HepG2 (cell line): ENCODE measurements around the gene DLG2. TPM values are rescaled to one million over a fixed set of nuclear protein-coding genes. Genes with fewer than 3 reads are reported as not detected.

ENCODE experiments used
- DMAP1 ChIP-seq: IDR thresholded peaks from 2 replicates; pipeline ENCODE4 v1.6.1; 2016
- DNMT3B ChIP-seq: conservative IDR thresholded peaks from 2 replicates; pipeline ENCODE4 v1.6.1; 2016; ENCODE audit warnings: missing biosample characterization, control low read depth
- ETS1 ChIP-seq: sonication (generic); formaldehyde crosslinking; IDR thresholded peaks from 2 replicates; pipeline ENCODE4 v1.4.0; 2020; ENCODE audit warnings: missing genetic modification reagents
- EZH2 ChIP-seq: conservative IDR thresholded peaks from 2 replicates; pipeline ENCODE4 v1.6.1; 2012; ENCODE audit warnings: mild to moderate bottlenecking, low read depth, low read length, moderate library complexity
- FOXP1 ChIP-seq, 2 experiments: fragments of 450-650 bp in 1 of 2; IDR thresholded peaks; 2 replicates each; pipeline ENCODE4 v1.6.1; 2017 to 2018; ENCODE audit warnings: antibody characterized with exemption in 1 of 2
- HES4 ChIP-seq: sonication (generic); formaldehyde crosslinking; IDR thresholded peaks from 2 replicates; pipeline ENCODE4 v1.9.0; 2021; ENCODE audit warnings: mild to moderate bottlenecking, missing genetic modification reagents, borderline replicate concordance
- MYNN ChIP-seq: sonication (generic); formaldehyde crosslinking; IDR thresholded peaks from 2 replicates; pipeline ENCODE4 v1.4.0; 2020; ENCODE audit warnings: mild to moderate bottlenecking, low read depth, missing genetic modification reagents
- NFYB ChIP-seq: sonication (generic); formaldehyde crosslinking; IDR thresholded peaks from 2 replicates; pipeline ENCODE4 v1.4.0; 2020; ENCODE audit warnings: missing genetic modification reagents
- PRDM4 ChIP-seq: sonication (generic); formaldehyde crosslinking; IDR thresholded peaks from 2 replicates; pipeline ENCODE4 v1.9.0; 2021; ENCODE audit warnings: missing genetic modification reagents, borderline replicate concordance
- SMARCC2 ChIP-seq: fragments of 450-650 bp; IDR thresholded peaks from 2 replicates; pipeline ENCODE4 v1.6.1; 2017; ENCODE audit warnings: antibody characterized with exemption, mild to moderate bottlenecking
- SOX13 ChIP-seq, 3 experiments: fragments of 450-650 bp in 1 of 3; sonication (generic) in 1 of 3; formaldehyde crosslinking in 1 of 3; IDR thresholded peaks in 2 of 3; conservative IDR thresholded peaks in 1 of 3; 2 replicates each; pipeline versions ENCODE4 v1.5.0 to v1.6.1; 2016 to 2020; ENCODE audit warnings: antibody characterized with exemption in 1 of 3, mild to moderate bottlenecking in 1 of 3, missing compliant biosample characterization in 1 of 3, missing genetic modification reagents in 1 of 3, moderate library complexity in 1 of 3
- TCF7L2 ChIP-seq: IDR thresholded peaks from 2 replicates; pipeline ENCODE4 v1.6.1; 2011; ENCODE audit warnings: mild to moderate bottlenecking, low read depth, low read length, moderate library complexity
- ZNF274 ChIP-seq: sonication (generic); formaldehyde crosslinking; IDR thresholded peaks from 2 replicates; pipeline ENCODE4 v1.5.1; 2020; ENCODE audit warnings: mild to moderate bottlenecking, missing genetic modification reagents
- ZNF281 ChIP-seq: sonication (generic); formaldehyde crosslinking; IDR thresholded peaks from 2 replicates; pipeline ENCODE4 v1.4.0; 2020; ENCODE audit warnings: missing genetic modification reagents, borderline replicate concordance
- ZNF550 ChIP-seq: sonication (generic); formaldehyde crosslinking; IDR thresholded peaks from 2 replicates; pipeline ENCODE4 v1.4.0; 2020; ENCODE audit warnings: mild to moderate bottlenecking, missing genetic modification reagents, borderline replicate concordance
- ZNF597 ChIP-seq: sonication (generic); formaldehyde crosslinking; IDR thresholded peaks from 2 replicates; pipeline ENCODE4 v1.5.0; 2020; ENCODE audit warnings: missing genetic modification reagents
- ZNF605 ChIP-seq: sonication (generic); formaldehyde crosslinking; IDR thresholded peaks from 2 replicates; pipeline ENCODE4 v1.8.0; 2022; ENCODE audit warnings: mild to moderate bottlenecking, missing genetic modification reagents
- ZNF660 ChIP-seq: sonication (generic); formaldehyde crosslinking; IDR thresholded peaks from 2 replicates; pipeline ENCODE4 v1.5.1; 2020; ENCODE audit warnings: mild to moderate bottlenecking, low read depth, missing genetic modification reagents, borderline replicate concordance
- ZNF83 ChIP-seq: sonication (generic); formaldehyde crosslinking; IDR thresholded peaks from 2 replicates; pipeline ENCODE4 v1.4.0; 2020; ENCODE audit warnings: missing genetic modification reagents, mild to moderate bottlenecking, borderline replicate concordance
- polyA plus RNA-seq, 8 experiments: library from polyadenylated mRNA; depleted of rRNA in 3 of 8; stranded (reverse) in 7 of 8; unstranded in 1 of 8; fragments of >200 nt; fragmentation: Illumina TruSeq in 4 of 8; extraction: Trizol in 4 of 8; gene quantifications; 2 replicates each; pipeline versions ENCODE4 v1.2.1 to v1.2.3, GENCODE V29; 2011 to 2016; ENCODE audit warnings: low read depth in 4 of 8, missing spikeins in 1 of 8, mixed read lengths in 1 of 8; ENCODE audit not compliant: insufficient read depth in 1 of 8
- total RNA-seq, 5 experiments: library from RNA; depleted of rRNA; stranded (reverse); fragments of >200 nt; fragmentation: Illumina TruSeq; extraction: Trizol; gene quantifications; 2 replicates each; pipeline ENCODE4 v1.2.3, GENCODE V29; 2016; ENCODE audit warnings: low read depth in 1 of 5
- TF ChIP-seq, protein P1 (sequence below): sonication (generic); formaldehyde crosslinking; IDR thresholded peaks from 2 replicates; pipeline ENCODE4 v1.5.1; 2020; ENCODE audit warnings: mild to moderate bottlenecking, missing genetic modification reagents

Gene DLG2
- total and polyA plus RNA-seq, 2 of the 13 experiments (the other 11 are each of a cell fraction or from before 2014, with no cell fraction given): 0.46 to 1.0 TPM

- no peak for TF ChIP-seq ZNF274 (CRISPR knock-in tag)
- no peak for TF ChIP-seq ETS1 (CRISPR knock-in tag)
- no peak for TF ChIP-seq TCF7L2
- no peak for TF ChIP-seq SOX13 (IDR thresholded peaks at IDR 0.05)
- no peak for TF ChIP-seq SOX13 (CRISPR knock-in tag; conservative IDR thresholded peaks at IDR 0.05 in 1 of 2, IDR thresholded peaks at IDR 0.05 in 1 of 2)
- TF ChIP-seq ZNF83 (CRISPR knock-in tag): no peak
- TF ChIP-seq DMAP1 (CRISPR knock-in tag): no peak
- no peak for TF ChIP-seq EZH2
- no peak for TF ChIP-seq ZNF660 (CRISPR knock-in tag)
- TF ChIP-seq DNMT3B (CRISPR knock-in tag): no peak
- TF ChIP-seq, protein P1, sequence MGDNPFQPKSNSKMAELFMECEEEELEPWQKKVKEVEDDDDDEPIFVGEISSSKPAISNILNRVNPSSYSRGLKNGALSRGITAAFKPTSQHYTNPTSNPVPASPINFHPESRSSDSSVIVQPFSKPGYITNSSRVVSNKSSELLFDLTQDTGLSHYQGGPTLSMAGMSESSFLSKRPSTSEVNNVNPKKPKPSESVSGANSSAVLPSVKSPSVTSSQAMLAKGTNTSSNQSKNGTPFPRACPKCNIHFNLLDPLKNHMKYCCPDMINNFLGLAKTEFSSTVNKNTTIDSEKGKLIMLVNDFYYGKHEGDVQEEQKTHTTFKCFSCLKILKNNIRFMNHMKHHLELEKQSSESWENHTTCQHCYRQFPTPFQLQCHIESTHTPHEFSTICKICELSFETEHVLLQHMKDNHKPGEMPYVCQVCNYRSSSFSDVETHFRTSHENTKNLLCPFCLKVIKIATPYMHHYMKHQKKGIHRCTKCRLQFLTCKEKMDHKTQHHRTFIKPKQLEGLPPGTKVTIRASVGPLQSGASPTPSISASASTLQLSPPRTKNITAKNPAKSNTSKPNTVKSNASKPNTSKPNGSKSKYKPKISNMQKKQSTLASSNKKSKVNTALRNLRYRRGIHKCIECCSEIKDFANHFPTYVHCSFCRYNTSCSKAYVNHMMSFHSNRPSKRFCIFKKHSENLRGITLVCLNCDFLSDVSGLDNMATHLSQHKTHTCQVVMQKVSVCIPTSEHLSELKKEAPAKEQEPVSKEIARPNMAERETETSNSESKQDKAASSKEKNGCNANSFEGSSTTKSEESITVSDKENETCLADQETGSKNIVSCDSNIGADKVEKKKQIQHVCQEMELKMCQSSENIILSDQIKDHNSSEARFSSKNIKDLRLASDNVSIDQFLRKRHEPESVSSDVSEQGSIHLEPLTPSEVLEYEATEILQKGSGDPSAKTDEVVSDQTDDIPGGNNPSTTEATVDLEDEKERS (CRISPR knock-in tag): no peak
- no peak for TF ChIP-seq ZNF281
- TF ChIP-seq SMARCC2: no peak
- TF ChIP-seq ZNF597 (CRISPR knock-in tag): no peak
- no peak for TF ChIP-seq PRDM4 (CRISPR knock-in tag)
- no peak for TF ChIP-seq ZNF605
- no peak for TF ChIP-seq HES4 (CRISPR knock-in tag)
- no peak for TF ChIP-seq FOXP1 (IDR thresholded peaks at IDR 0.05)
- no peak for TF ChIP-seq FOXP1 (CRISPR knock-in tag; IDR thresholded peaks at IDR 0.05)
- no peak for TF ChIP-seq NFYB (CRISPR knock-in tag)
- no peak for TF ChIP-seq ZNF550 (CRISPR knock-in tag)
- TF ChIP-seq MYNN: no peak
Measured at GRCh38 chr11:84714316-84714780, 912.8 kb downstream of the DLG2 start (continued).
